Esophagus muscularis mucosa (tissue), 4 donors: ENCODE measurements around the gene EPAS1. TPM values are rescaled to one million over a fixed set of nuclear protein-coding genes. Genes with fewer than 3 reads are reported as not detected.

ENCODE experiments used
- DNase-seq: peaks from one replicate; pipeline ENCODE4 v3.0.0-alpha.2; 2017; ENCODE audit errors: extremely low spot score
- H3K27ac ChIP-seq, 4 donors: fragments of 200-600 bp; sonication (generic); replicated peaks in 1 of 4; 1 replicate in 3 of 4; 2 replicates in 1 of 4; pipeline ENCODE4 v1.5.1; 2016 to 2019; ENCODE audit warnings: mild to moderate bottlenecking in 1 of 4
- H3K27me3 ChIP-seq, 4 donors: fragments of 200-600 bp; sonication (generic); one replicate each; pipeline versions ENCODE4 v1.5.1 to v1.6.0; 2016 to 2019
- H3K36me3 ChIP-seq, 4 donors: fragments of 200-600 bp; sonication (generic); one replicate each; pipeline ENCODE4 v1.5.1; 2016 to 2019
- H3K4me1 ChIP-seq, 4 donors: fragments of 200-600 bp; sonication (generic); one replicate each; pipeline ENCODE4 v1.5.1; 2016 to 2019
- H3K4me3 ChIP-seq, 4 donors: fragments of 200-600 bp; sonication (generic); 1 replicate in 2 of 4; 2 replicates in 2 of 4; pipeline ENCODE4 v1.5.1; 2016 to 2019; ENCODE audit warnings: mild to moderate bottlenecking in 4 of 4, moderate library complexity in 1 of 4
- H3K9me3 ChIP-seq, 4 donors: fragments of 200-600 bp; sonication (generic); 1 replicate in 3 of 4; 2 replicates in 1 of 4; pipeline ENCODE4 v1.5.1; 2016 to 2019
- EP300 ChIP-seq: sonication (generic); formaldehyde crosslinking; IDR thresholded peaks from one replicate; pipeline ENCODE4 v1.6.1; 2017; ENCODE audit warnings: antibody characterized with exemption
- POLR2A ChIP-seq: fragments of 450-650 bp; IDR thresholded peaks from one replicate; pipeline ENCODE4 v1.6.1; 2017; ENCODE audit warnings: antibody characterized with exemption, moderate library complexity, mild to moderate bottlenecking, low read depth
- POLR2AphosphoS5 ChIP-seq, 2 donors: sonication (generic); formaldehyde crosslinking; IDR thresholded peaks; one replicate each; pipeline ENCODE4 v1.6.1; 2017; ENCODE audit warnings: antibody characterized with exemption in 2 of 2
- WGBS: methylation state at CpG from one replicate; pipeline ENCODE4 v1.1.5; 2018; 5-methylcytosine and 5-hydroxymethylcytosine counted together
- intact Hi-C: fragments of 100-400 bp; cut with DNase I; formaldehyde crosslinking; loops from one replicate; pipeline ENCODE4 v1.15.1; 2023
- total RNA-seq, 4 donors: library from RNA; depleted of rRNA; stranded (reverse); fragments of >200 nt; gene quantifications; one replicate each; pipeline versions ENCODE4 v1.1.0 to v1.2.1, GENCODE V29; 2016
- TF ChIP-seq, protein P1 (sequence below), 3 experiments: fragments of 200-600 bp in 2 of 3; fragments of 450-650 bp in 1 of 3; sonication (generic) in 2 of 3; IDR thresholded peaks; one replicate each; pipeline ENCODE4 v1.5.1; 2017 to 2019; ENCODE audit warnings: antibody characterized with exemption in 3 of 3, mild to moderate bottlenecking in 2 of 3, moderate library complexity in 1 of 3

The EPAS1 gene
- total RNA-seq, 4 donors from 2014 or later, result 113 to 225 (median 183) TPM

DNA sequence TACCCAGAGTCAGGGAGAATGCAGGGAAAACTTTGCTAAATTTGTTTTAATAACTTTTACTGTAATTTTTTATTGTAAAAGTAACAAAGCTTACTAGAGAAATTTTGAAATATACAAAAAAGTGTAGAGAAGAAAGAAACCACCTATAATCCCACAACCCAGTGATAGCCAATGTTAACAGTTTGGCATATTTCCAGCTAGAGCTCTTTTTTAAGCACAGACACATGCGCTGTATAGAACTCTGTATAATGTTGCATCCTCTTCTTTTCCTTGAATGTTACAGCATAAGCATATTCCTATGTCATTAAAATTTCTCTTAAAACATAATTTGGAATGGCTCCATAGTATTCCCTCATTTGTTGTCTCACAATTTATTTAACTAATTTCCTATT is 37.4 kb upstream of the EPAS1 start:
- 71% methylated on average over 1 of the region's 1 CpG for WGBS
- TF ChIP-seq, protein P1, sequence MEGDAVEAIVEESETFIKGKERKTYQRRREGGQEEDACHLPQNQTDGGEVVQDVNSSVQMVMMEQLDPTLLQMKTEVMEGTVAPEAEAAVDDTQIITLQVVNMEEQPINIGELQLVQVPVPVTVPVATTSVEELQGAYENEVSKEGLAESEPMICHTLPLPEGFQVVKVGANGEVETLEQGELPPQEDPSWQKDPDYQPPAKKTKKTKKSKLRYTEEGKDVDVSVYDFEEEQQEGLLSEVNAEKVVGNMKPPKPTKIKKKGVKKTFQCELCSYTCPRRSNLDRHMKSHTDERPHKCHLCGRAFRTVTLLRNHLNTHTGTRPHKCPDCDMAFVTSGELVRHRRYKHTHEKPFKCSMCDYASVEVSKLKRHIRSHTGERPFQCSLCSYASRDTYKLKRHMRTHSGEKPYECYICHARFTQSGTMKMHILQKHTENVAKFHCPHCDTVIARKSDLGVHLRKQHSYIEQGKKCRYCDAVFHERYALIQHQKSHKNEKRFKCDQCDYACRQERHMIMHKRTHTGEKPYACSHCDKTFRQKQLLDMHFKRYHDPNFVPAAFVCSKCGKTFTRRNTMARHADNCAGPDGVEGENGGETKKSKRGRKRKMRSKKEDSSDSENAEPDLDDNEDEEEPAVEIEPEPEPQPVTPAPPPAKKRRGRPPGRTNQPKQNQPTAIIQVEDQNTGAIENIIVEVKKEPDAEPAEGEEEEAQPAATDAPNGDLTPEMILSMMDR (IDR thresholded peaks at IDR 0.05), result no peak
- TF ChIP-seq POLR2AphosphoS5 (IDR thresholded peaks at IDR 0.05) (no peak), POLR2A (no peak), EP300 (no peak)
- Histone ChIP-seq H3K4me3 (no peak overlapping the region), H3K9me3 (no peaks in the 10 kb centered on the region), H3K36me3 (no peaks in the 10 kb centered on the region), H3K27ac (no peak overlapping the region), H3K4me1 (peaks cover 16 to 31% (median 17%) of the 10 kb centered on the region in 4 donors), H3K27me3 (no peaks in the 10 kb centered on the region)
- DNase-seq, result no peak
- intact Hi-C loops, result no loop called here

- Histone ChIP-seq H3K27me3 (no peaks in the 10 kb centered on the region), H3K4me3 (no peak overlapping the region), H3K36me3 (no peaks in the 10 kb centered on the region), H3K9me3 (no peaks in the 10 kb centered on the region), H3K4me1 (peaks cover 16 to 31% (median 17%) of the 10 kb centered on the region in 4 donors), H3K27ac (no peak overlapping the region)
- intact Hi-C loops, result no loop called here
- 89% methylated on average over 3 of the region's 4 CpGs for WGBS
- DNase-seq, result peak; percentile 47
- TF ChIP-seq, protein P1 (IDR thresholded peaks at IDR 0.05), result no peak
- TF ChIP-seq POLR2A (no peak), POLR2AphosphoS5 (IDR thresholded peaks at IDR 0.05) (no peak), EP300 (no peak)
Measured at GRCh38 chr2:46260305-46260704, 36.9 kb upstream of the EPAS1 start.

DNA sequence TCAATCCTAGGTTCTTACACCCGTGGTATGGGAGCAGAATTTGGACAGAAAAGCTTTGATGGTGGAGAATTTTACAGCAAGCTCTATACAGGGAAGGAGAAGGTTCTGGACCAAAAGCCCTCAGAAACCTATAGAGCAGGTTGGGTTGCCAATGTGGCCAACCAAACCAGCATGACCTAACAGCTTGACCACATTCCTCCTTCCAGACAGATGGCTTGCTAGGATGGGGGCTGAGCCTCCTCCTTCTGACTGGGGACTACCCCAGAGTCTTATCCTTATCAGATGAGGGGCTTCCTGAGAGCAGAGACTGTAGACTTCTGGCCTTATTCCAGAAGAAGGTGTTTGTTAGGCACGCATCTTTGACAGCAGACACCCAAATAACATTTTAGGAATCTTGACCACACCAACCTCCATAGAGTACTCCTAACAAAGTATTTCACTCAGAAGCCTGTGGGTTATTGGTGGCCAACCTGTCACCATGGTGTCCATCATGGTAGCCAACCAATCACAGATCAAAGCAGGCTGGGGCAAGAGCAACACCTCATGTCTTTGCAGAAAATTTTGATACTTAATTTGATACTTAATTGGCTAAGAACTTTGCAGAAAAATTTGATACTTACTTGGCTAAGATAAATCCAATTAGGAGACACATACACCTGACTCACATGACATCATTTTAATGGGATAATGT is 34.8 kb upstream of the EPAS1 start:
- 79% methylated on average over 2 of the region's 2 CpGs for WGBS
- intact Hi-C loops, result no loop called here
- Histone ChIP-seq H3K27ac (no peak overlapping the region), H3K9me3 (no peaks in the 10 kb centered on the region), H3K27me3 (no peaks in the 10 kb centered on the region), H3K4me1 (peaks cover 7 to 25% (median 15%) of the 10 kb centered on the region in 4 donors), H3K4me3 (no peak overlapping the region), H3K36me3 (no peaks in the 10 kb centered on the region)
- peak; percentile 81 for DNase-seq
- TF ChIP-seq POLR2A, result no peak
- TF ChIP-seq, protein P1 (IDR thresholded peaks at IDR 0.05), result no peak
- no peak for TF ChIP-seq POLR2AphosphoS5 (IDR thresholded peaks at IDR 0.05)
- no peak for TF ChIP-seq EP300

GRCh38 chr2:46263347-46263746 is 33.9 kb upstream of the EPAS1 start:
- H3K9me3 ChIP-seq, result no peaks in the 10 kb centered on the region
- H3K27ac ChIP-seq, result no peak overlapping the region
- intact Hi-C loops, result no loop called here
- no peaks in the 10 kb centered on the region for H3K36me3 ChIP-seq
- TF ChIP-seq POLR2A (no peak), EP300 (no peak)
- TF ChIP-seq, protein P1 (IDR thresholded peaks at IDR 0.05), result no peak
- peaks cover 7 to 20% (median 13%) of the 10 kb centered on the region in 4 donors for H3K4me1 ChIP-seq
- WGBS, result 96% methylated on average over 1 of the region's 1 CpG
- no peak for DNase-seq
- no peaks in the 10 kb centered on the region for H3K27me3 ChIP-seq
- H3K4me3 ChIP-seq, result no peak overlapping the region

DNA sequence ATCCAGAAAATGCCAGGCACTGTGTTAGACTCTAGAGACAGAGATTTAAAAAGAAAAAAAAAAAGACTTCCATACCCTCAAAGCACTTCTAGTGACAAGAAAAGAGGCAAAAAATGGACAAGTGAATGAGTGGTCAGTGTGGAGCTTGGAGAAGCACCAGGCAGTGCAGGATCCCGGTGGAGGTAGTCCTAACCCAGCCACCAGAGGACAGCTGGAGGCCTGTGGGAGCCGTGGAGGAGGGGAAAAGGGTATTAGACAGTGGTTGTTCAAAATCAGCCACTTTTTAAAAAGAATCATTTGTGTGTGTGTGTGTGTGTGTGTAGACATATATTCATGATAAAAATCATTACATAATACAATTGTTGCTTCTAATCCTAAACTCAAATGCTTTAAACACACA is 32.8 kb upstream of the EPAS1 start:
- peak; percentile 66 for DNase-seq
- Histone ChIP-seq H3K27ac (no peak overlapping the region), H3K36me3 (no peaks in the 10 kb centered on the region), H3K27me3 (no peaks in the 10 kb centered on the region), H3K4me3 (no peak overlapping the region), H3K9me3 (no peaks in the 10 kb centered on the region), H3K4me1 (peaks cover 5 to 12% (median 9%) of the 10 kb centered on the region in 4 donors)
- intact Hi-C loops, result no loop called here
- TF ChIP-seq EP300 (no peak), POLR2AphosphoS5 (IDR thresholded peaks at IDR 0.05) (no peak), POLR2A (no peak)
- TF ChIP-seq, protein P1 (IDR thresholded peaks at IDR 0.05), result no peak
- WGBS, result 90% methylated on average over 2 of the region's 2 CpGs
